ENCODE data around the gene ZNF490.

- TF ChIP-seq NR3C1 (IDR thresholded peaks at IDR 0.05) (no peak), CTCF (IDR thresholded peaks at IDR 0.05) (no peak), EP300 (IDR thresholded peaks at IDR 0.05) (no peak), POLR2A (IDR thresholded peaks at IDR 0.05; ENCODE audit: low read length) (no peak), CBX8 (IDR thresholded peaks at IDR 0.05) (no peak), MAFK (IDR thresholded peaks at IDR 0.05; ENCODE audit: partially characterized antibody) (no peak), HDAC2 (IDR thresholded peaks at IDR 0.05) (no peak), HMGXB4 (CRISPR knock-in tag; IDR thresholded peaks at IDR 0.05; ENCODE audit: borderline replicate concordance) (no peak), RCOR1 (IDR thresholded peaks at IDR 0.05; ENCODE audit: low read depth, low read length) (no peak)
Observed at GRCh38 chr19:12617646-12618045, 7.0 kb upstream of the ZNF490 start.
